HT-29 (cell line): ENCODE measurements around the gene ARHGDIA. TPM values are rescaled to one million over a fixed set of nuclear protein-coding genes. Genes with fewer than 3 reads are reported as not detected.

Experiments used
- DNase-seq: peaks from one replicate; pipeline ENCODE4 v3.0.0-alpha.2; 2015; ENCODE audit warnings: low spot score
- total RNA-seq: library from RNA; depleted of rRNA; stranded (reverse); fragments of >200 nt; shearing (Covaris generic); gene quantifications from 2 replicates; pipeline ENCODE4 v1.2.3, GENCODE V29; 2014

Gene ARHGDIA
- total RNA-seq, 1 experiment from 2014 or later: 331 TPM

GRCh38 chr17:81906476-81907218 lies 35.5 kb upstream of the ARHGDIA start:
- no peak for DNase-seq

DNA sequence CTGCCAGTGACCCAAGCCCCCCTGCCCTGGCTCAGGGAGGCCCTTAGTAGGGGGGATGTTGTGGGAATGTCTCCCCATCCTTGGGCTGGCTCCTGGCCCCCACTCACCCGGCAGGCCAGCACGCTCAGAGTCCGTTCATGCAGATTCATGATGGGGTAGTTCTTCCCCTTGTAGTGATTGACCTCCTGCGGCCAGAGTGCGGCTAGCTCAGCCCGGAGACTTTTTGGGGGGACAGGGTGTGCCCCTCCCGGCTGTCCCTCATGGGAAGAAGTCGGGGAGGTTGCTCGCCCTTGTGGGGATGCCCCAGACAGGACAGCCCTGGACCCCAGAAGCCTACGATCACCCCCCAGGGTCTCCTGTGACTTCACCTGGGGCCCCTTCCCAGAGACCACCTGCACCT lies 34.9 kb upstream of the ARHGDIA start:
- DNase-seq: no peak

DNA sequence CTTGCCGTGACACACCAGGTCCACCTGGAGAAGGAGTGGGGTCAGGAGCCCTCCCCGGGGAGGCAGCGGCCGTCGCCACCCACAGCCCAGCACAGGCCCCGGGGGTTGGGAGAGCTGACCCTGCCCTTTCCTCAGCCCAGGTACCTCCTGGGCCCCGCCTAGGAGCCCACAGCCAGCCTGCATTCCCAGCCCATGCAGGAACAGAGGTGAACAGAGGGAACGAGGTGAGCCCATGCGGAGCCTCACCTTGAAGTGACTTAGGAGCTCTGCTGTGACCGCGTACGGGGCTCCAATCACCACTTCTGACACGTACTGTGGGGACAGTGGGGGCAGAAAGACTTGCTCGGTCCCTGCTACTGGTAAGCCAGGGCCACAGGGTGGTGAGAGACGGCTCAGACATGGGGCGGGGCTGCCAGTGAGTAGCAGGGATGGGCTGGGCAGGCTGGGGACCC lies 34.3 kb upstream of the ARHGDIA start:
- no peak for DNase-seq

DNA sequence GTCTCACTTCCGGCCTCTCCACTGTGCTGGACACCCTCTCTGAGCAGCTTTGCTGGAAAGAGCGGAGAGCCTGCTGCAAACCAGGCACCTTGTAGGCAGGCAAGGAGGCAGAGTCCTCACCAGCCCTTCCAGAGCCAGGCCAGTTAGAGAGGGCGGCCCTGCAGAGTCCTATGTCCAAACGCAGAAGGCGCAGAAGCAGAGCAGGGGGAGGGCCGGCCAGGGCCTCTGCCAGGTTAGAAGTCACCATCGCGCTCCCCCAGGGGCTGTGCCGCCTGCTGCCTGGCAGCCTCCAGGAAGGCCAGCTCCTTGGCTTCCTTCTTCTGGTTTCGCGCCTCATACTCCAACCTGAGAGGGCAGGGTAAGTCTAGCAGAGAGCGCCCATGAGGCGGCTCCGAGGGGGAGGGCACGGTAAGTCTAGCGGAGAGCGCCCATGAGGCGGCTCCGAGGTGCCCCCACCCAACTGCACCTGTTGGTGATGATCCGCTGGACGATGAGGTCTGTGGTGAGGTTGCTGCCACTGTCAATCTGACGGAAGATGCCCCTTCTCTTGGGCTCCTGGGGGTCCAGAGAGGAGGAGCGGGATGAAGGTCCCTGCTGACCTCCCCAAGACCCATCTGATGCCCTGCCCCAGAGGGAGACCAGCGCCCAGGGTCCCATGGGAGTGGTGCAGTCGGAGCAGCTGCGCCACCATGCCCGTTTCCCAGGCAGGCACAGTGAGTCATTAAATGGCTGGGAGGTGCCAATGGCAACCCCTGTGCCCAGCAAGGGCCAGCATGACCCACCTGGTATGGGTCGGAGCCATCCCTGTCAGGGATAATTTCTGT lies 33.7 kb upstream of the ARHGDIA start:
- no peak for DNase-seq

DNA sequence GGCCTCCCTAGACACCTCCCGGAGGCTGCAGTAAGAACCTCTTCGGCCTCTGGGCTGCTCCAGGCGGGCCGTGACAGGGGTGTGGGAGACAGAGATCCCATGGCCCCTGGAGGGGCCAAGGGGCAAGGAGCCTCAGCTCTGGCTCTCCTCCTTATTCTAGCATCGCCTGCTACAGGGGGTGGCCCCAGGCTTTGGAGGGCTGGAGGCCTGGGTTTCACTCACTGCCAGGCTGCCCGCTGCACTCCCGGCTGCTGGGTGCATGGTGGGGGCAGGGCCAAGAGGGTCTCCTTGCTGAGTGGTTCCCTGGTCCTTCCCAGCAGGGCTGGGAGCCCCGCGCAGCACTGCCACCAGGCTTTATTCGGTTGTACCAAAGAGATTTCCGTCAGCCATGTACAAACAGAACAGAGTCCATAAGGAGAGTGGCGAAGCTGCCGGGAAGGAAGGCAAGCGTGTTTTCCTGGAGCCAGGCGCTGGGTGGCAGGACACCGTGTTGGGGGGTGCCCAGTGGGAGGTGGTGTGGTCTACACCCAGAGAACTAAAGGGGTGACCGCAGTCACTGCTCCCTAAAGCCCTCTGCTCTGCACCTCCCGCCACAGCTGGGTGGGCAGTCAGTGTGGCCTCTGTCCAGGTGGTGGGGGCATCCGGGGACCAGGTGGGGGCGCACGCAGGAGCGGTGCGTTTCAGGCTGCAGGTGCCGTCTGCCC lies 32.9 kb upstream of the ARHGDIA start:
- no peak for DNase-seq

- DNase-seq: no peak
Observed at GRCh38 chr17:81903415-81903831, 32.3 kb upstream of the ARHGDIA start.

GRCh38 chr17:81902653-81903414 lies 31.7 kb upstream of the ARHGDIA start:
- DNase-seq: no peak

- no peak for DNase-seq
Observed at GRCh38 chr17:81902023-81902652, 31.0 kb upstream of the ARHGDIA start, which contains the start of gene NPB. NPB (plus strand) TSS chr17:81902238; CDS start chr17:81902278, 40 bp downstream.

DNA sequence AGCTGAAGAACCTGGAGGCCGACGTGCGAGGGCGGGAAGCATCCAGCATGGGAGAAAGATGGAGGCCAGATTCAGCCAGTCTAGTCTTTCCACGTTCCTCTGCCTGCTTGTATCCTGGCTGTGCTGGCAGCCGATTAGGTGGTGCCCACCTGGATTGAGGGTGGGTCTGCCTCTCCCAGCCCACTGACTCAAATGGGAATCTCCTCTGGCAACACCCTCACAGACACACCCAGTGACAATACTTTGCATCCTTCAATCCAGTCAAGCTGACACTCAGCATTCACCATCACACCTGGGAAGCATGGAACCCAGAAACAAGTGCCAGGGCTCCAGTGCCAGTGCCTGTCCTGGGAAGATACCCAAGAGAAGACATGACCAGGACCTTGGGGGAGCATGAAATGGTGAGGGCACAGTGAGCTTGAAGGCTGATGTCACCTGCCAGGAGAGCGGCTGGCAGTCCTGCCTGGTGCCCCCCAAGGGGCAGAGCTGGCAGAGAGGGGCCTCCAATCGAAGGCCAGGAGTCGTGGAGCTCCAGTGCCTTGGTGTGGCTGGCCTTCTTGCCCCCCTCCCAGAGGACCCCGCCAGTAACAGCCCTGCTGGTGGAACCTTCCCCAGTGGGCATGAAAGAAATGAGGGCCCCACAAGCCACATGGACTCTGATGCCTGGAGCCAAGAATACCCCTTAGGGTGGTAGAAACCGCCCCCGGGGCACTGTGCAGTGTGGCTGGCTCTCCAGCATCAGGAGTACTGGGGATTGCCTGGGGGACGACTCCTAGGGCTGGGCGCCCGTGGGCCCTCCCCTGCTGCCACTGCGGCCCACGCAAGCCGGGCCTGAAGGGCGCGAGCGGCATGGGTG lies 30.3 kb upstream of the ARHGDIA start:
- no peak for DNase-seq

GRCh38 chr17:81900181-81900820 lies 29.2 kb upstream of the ARHGDIA start:
- no peak for DNase-seq

DNA sequence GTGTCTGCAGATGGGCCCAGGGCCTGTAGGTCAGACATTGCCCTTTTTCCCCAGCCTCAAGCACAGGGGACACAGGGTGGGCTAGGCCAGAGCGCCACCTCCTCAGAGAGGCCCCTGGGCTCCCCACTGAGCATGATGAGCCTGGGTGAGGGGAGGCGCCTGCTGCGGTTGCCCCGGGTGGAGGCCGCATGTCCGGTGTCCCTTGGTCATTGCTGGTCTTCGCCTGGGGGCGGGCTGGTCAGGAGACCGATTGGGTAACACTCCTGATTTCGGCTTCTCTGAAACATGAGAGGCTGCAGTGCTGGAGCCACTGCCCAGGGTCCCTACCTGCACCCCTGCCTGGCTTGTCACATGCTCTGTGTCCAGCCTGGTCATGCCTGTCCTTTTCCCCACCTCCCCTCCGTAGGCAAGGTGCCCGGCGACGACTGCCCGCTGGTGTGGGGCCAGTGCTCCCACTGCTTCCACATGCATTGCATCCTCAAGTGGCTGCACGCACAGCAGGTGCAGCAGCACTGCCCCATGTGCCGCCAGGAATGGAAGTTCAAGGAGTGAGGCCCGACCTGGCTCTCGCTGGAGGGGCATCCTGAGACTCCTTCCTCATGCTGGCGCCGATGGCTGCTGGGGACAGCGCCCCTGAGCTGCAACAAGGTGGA lies 28.5 kb upstream of the ARHGDIA start:
- no peak for DNase-seq

DNA sequence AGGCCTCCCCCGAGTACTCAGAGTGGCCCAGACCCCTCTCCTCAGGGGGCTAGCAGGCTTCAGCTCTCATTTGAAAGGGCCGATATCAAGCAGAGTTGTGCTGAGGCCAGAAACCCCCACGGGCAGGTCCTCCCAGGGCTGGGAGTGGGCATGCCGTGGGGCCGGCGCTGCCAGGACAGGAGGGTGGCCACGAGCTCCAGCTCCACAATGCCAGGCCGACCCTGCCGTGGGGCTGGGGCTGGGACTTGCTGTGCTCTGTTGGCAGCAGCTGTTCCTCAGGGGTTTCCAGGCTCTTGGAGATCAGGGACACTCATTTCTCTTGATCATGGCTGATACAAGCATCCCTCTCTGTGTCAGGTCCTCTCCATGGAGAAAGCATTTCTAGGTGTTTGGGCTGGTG lies 27.7 kb upstream of the ARHGDIA start:
- no peak for DNase-seq

GRCh38 chr17:81898029-81898866 lies 27.1 kb upstream of the ARHGDIA start:
- no peak for DNase-seq

GRCh38 chr17:81895400-81895799 lies 24.3 kb upstream of the ARHGDIA start:
- no peak for DNase-seq

- no peak for DNase-seq
Observed at GRCh38 chr17:81891303-81891552, 20.1 kb upstream of the ARHGDIA start.

- DNase-seq: no peak
Observed at GRCh38 chr17:81890447-81891302, 19.5 kb upstream of the ARHGDIA start.

DNA sequence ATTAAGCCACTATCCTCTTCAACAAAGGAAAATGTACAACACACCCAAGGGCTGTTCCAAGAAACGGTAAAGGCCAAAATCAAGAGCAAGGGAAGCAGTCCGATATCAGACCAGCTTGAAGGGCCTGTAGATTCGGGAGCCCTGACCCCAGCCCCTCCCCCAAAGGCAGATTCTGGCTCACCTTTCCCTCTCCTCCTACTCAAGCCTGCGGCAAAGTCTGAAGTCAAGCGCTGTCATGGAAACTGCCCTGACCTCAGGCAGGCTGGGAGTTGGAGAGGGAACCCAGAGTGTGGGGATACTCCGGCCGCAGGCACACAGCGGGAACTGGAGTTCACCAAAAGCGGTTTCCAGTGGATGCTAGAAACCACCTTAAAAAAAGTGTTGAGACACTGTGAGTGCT lies 18.5 kb upstream of the ARHGDIA start:
- no peak for DNase-seq
